Coronary artery (tissue), 2 donors: ENCODE data around the gene IMMP2L.

Experiments used
- DNase-seq: peaks from one replicate; pipeline ENCODE4 v3.0.0-alpha.2; 2017; ENCODE audit warnings: low spot score
- H3K27ac ChIP-seq, 2 donors: fragments of 200-600 bp; sonication (generic); one replicate each; pipeline ENCODE4 v1.5.1; 2016 to 2019
- H3K4me3 ChIP-seq: fragments of 200-600 bp; sonication (generic); 2 replicates; pipeline ENCODE4 v1.5.1; 2016; ENCODE audit warnings: mild to moderate bottlenecking, moderate library complexity
- CTCF ChIP-seq: fragments of 200-600 bp; sonication (generic); IDR thresholded peaks from one replicate; pipeline ENCODE4 v1.5.1; 2019; ENCODE audit warnings: antibody characterized with exemption

IMMP2L gene

GRCh38 chr7:110905773-110906566 is 656.3 kb downstream of the IMMP2L start:
- no peak overlapping the region for H3K27ac ChIP-seq
- H3K4me3 ChIP-seq: no peak overlapping the region
- TF ChIP-seq CTCF: no peak
- DNase-seq: no peak

- TF ChIP-seq CTCF: no peak
- Histone ChIP-seq H3K27ac (no peak overlapping the region), H3K4me3 (no peak overlapping the region)
- DNase-seq: no peak
Observed at GRCh38 chr7:110898516-110898915, 663.8 kb downstream of the IMMP2L start.

GRCh38 chr7:110897538-110897937 is 664.8 kb downstream of the IMMP2L start:
- TF ChIP-seq CTCF: no peak
- Histone ChIP-seq H3K4me3 (no peak overlapping the region), H3K27ac (no peak overlapping the region)
- DNase-seq: no peak

- Histone ChIP-seq H3K4me3 (no peak overlapping the region), H3K27ac (no peak overlapping the region)
- DNase-seq: no peak
- TF ChIP-seq CTCF: no peak
Observed at GRCh38 chr7:110894111-110894510, 668.2 kb downstream of the IMMP2L start.

- no peak for TF ChIP-seq CTCF
- no peak for DNase-seq
- H3K27ac ChIP-seq: no peak overlapping the region
- no peak overlapping the region for H3K4me3 ChIP-seq
Observed at GRCh38 chr7:110891197-110891596, 671.1 kb downstream of the IMMP2L start.

- TF ChIP-seq CTCF: no peak
- no peak for DNase-seq
- no peak overlapping the region for H3K4me3 ChIP-seq
- H3K27ac ChIP-seq: no peak overlapping the region
Observed at GRCh38 chr7:110890101-110890500, 672.2 kb downstream of the IMMP2L start.

- Histone ChIP-seq H3K27ac (no peak overlapping the region), H3K4me3 (no peak overlapping the region)
- no peak for TF ChIP-seq CTCF
- DNase-seq: no peak
Observed at GRCh38 chr7:110889335-110889734, 673.0 kb downstream of the IMMP2L start.
